PC-3 (cell line): ENCODE measurements around the gene CUEDC1. TPM values are rescaled to one million over a fixed set of nuclear protein-coding genes. Genes with fewer than 3 reads are reported as not detected.

Experiments
- ATAC-seq: fragments of 200-7000 bp; cut with Tn5 transposase; 2 replicates; pipeline ENCODE4 v1.9.1; 2020; ENCODE audit warnings: mild to moderate bottlenecking, moderate library complexity
- BruUV-seq: library from RNA; stranded (reverse); fragments of 400-500 nt; replicated peaks from 2 replicates; lab custom pipeline; 2021; lab: Mats Ljungman, UMichigan
- CTCF ChIA-PET: fragments of 300-600 bp; sonication (Branson Sonifier 250); formaldehyde crosslinking; loops from one replicate; lab custom pipeline; 2022; ENCODE audit warnings: antibody characterized with exemption; lab: Charles Lee
- POLR2A ChIA-PET: fragments of 300-600 bp; sonication (Branson Sonifier 250); formaldehyde crosslinking; loops from one replicate; lab custom pipeline; 2022; ENCODE audit warnings: antibody characterized with exemption; ENCODE audit not compliant: unreplicated experiment; lab: Charles Lee
- DNase-seq: peaks from one replicate; pipeline ENCODE4 v3.0.0-alpha.2; 2015
- H2AFZ ChIP-seq: fragments of 300-600 bp; sonication (generic); 2 replicates; pipeline ENCODE4 v1.6.0; 2016; ENCODE audit warnings: antibody characterized with exemption, low read length
- H3F3A ChIP-seq: fragments of 300-600 bp; sonication (generic); one replicate; pipeline ENCODE4 v1.6.0; 2017; ENCODE audit warnings: antibody characterized with exemption, low read length, control low read depth, mild to moderate bottlenecking; ENCODE audit not compliant: unreplicated experiment
- H3K27ac ChIP-seq: fragments of 300-600 bp; sonication (generic); 2 replicates; pipeline ENCODE4 v1.5.1; 2016; ENCODE audit warnings: mild to moderate bottlenecking, low read length
- H3K27me3 ChIP-seq: fragments of 300-600 bp; sonication (generic); 2 replicates; pipeline ENCODE4 v1.6.1; 2016; ENCODE audit warnings: low read length, mixed read lengths
- H3K36me3 ChIP-seq: fragments of 300-600 bp; sonication (generic); 2 replicates; pipeline ENCODE4 v1.6.1; 2016; ENCODE audit warnings: low read depth, mixed run types, low read length, mixed read lengths
- H3K4me1 ChIP-seq: fragments of 300-600 bp; sonication (generic); 2 replicates; pipeline ENCODE4 v1.5.1; 2016; ENCODE audit warnings: low read length; ENCODE audit not compliant: insufficient read depth
- H3K4me2 ChIP-seq: fragments of 300-600 bp; sonication (generic); 2 replicates; pipeline ENCODE4 v1.6.0; 2016; ENCODE audit warnings: low read length
- H3K4me3 ChIP-seq: fragments of 300-600 bp; sonication (generic); 2 replicates; pipeline ENCODE4 v1.5.1; 2016; ENCODE audit warnings: mild to moderate bottlenecking, low read length, mixed read lengths
- H3K79me2 ChIP-seq: fragments of 300-600 bp; sonication (generic); 2 replicates; pipeline ENCODE4 v1.6.1; 2017; ENCODE audit warnings: low read length, mixed read lengths
- H3K9ac ChIP-seq: fragments of 300-600 bp; sonication (generic); 2 replicates; pipeline ENCODE4 v1.6.0; 2016; ENCODE audit warnings: mild to moderate bottlenecking, low read length
- H3K9me2 ChIP-seq: fragments of 300-600 bp; sonication (generic); replicated peaks from 2 replicates; pipeline ENCODE4 v1.6.1; 2016; ENCODE audit warnings: mixed run types, low read length, mixed read lengths
- H3K9me3 ChIP-seq: fragments of 300-600 bp; sonication (generic); 2 replicates; pipeline ENCODE4 v1.6.1; 2016; ENCODE audit warnings: low read length, mixed read lengths
- H4K20me1 ChIP-seq: fragments of 300-600 bp; sonication (generic); 2 replicates; pipeline ENCODE4 v1.6.1; 2016; ENCODE audit warnings: low read length, mixed read lengths
- EZH2 ChIP-seq: fragments of 300-600 bp; sonication (generic); IDR thresholded peaks from one replicate; pipeline ENCODE4 v1.6.1; 2017; ENCODE audit warnings: antibody characterized with exemption, mild to moderate bottlenecking, low read length; ENCODE audit not compliant: unreplicated experiment
- EZH2phosphoT487 ChIP-seq: fragments of 300-600 bp; sonication (generic); IDR thresholded peaks from 2 replicates; pipeline ENCODE4 v1.6.1; 2018; ENCODE audit warnings: mild to moderate bottlenecking, antibody characterized with exemption, low read length, borderline replicate concordance
- intact Hi-C: fragments of 100-400 bp; cut with micrococcal nuclease; formaldehyde crosslinking; loops from 2 replicates; pipeline ENCODE4 v1.9.0; 2023
- total RNA-seq: library from RNA; depleted of rRNA; stranded (reverse); fragments of >200 nt; gene quantifications from 2 replicates; pipeline ENCODE4 v1.2.3, GENCODE V29; 2014
- TF ChIP-seq, protein P1 (sequence below): fragments of 300-600 bp; sonication (generic); conservative IDR thresholded peaks from 2 replicates; pipeline ENCODE4 v1.5.1; 2017; ENCODE audit warnings: antibody characterized with exemption, low read depth, mild to moderate bottlenecking, low read length

CUEDC1 gene
- total RNA-seq, 1 experiment from 2014 or later, result 31.6 TPM

DNA sequence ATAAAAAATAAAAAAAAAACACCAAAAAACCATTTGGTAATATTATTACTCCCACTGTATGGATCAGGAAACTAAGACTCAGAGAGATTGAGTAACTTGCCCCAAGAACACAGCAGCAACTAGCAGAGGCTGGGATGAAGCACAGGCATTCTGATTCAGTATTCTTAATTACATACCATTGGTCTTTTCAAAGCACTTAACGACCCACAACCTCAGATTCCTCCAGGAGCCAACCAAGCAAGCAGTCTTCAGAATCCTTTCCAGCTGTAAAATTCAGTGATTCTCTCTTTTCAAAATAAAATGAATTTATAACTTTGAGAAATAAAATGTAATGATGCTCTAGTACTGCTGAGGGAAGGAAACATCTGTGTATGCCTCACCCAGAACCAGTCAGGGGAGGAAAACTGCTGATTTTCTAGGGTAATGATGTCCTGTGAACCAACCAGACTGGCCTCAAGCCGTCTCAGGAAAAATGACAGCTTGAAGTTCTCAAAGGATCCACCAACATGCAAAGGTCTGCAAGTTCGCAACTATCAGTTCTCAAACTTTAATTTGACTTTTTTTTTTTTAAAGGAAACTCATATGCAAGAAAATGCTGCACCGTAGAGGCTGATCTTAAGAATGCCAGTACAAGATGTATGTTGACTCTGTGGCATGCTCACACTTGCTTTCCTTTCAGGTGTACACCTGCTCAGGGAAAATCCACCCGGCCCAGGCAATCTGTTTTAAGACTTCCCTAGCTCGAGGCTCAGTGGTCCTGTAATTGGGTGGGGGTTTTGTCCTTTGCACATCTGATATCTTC is 9.0 kb downstream of the CUEDC1 start:
- H3K79me2 ChIP-seq, result peaks cover 83% of the 10 kb centered on the region
- no peak for TF ChIP-seq EZH2
- TF ChIP-seq, protein P1, sequence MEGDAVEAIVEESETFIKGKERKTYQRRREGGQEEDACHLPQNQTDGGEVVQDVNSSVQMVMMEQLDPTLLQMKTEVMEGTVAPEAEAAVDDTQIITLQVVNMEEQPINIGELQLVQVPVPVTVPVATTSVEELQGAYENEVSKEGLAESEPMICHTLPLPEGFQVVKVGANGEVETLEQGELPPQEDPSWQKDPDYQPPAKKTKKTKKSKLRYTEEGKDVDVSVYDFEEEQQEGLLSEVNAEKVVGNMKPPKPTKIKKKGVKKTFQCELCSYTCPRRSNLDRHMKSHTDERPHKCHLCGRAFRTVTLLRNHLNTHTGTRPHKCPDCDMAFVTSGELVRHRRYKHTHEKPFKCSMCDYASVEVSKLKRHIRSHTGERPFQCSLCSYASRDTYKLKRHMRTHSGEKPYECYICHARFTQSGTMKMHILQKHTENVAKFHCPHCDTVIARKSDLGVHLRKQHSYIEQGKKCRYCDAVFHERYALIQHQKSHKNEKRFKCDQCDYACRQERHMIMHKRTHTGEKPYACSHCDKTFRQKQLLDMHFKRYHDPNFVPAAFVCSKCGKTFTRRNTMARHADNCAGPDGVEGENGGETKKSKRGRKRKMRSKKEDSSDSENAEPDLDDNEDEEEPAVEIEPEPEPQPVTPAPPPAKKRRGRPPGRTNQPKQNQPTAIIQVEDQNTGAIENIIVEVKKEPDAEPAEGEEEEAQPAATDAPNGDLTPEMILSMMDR, result no peak
- no peak for TF ChIP-seq EZH2phosphoT487
- no peaks in the 10 kb centered on the region for H3K36me3 ChIP-seq
- CTCF ChIA-PET, result interaction anchor here (0.6 to 3.1 kb wide), 7 partner anchors 11 to 86 kb away, joined by 3 to 10 read pairs (median 3); no protein-coding TSS in a partner anchor
- H3K4me1 ChIP-seq, result peaks cover 74% of the 10 kb centered on the region
- TSS peak; percentile 9 for BruUV-seq
- POLR2A ChIA-PET, result interaction anchor here (0.6 to 0.8 kb wide), 3 partner anchors 9 to 46 kb away, joined by 4 to 11 read pairs (median 6); partner anchors contain the start of gene CUEDC1
- peak overlapping the region; percentile 11 for H2AFZ ChIP-seq
- no peaks in the 10 kb centered on the region for H4K20me1 ChIP-seq
- no peaks in the 10 kb centered on the region for H3K9me3 ChIP-seq
- H3K27me3 ChIP-seq, result no peaks in the 10 kb centered on the region
- H3K9ac ChIP-seq, result peak overlapping the region; percentile 72
- intact Hi-C loops, result no loop called here
- peak overlapping the region; percentile 98 for H3K27ac ChIP-seq
- ATAC-seq, result no peak
- no peak for DNase-seq
- peak overlapping the region; percentile 55 for H3K4me3 ChIP-seq
- H3F3A ChIP-seq, result peaks cover 18% of the 10 kb centered on the region
- no peaks in the 10 kb centered on the region for H3K9me2 ChIP-seq
- H3K4me2 ChIP-seq, result peak overlapping the region; percentile 84

DNA sequence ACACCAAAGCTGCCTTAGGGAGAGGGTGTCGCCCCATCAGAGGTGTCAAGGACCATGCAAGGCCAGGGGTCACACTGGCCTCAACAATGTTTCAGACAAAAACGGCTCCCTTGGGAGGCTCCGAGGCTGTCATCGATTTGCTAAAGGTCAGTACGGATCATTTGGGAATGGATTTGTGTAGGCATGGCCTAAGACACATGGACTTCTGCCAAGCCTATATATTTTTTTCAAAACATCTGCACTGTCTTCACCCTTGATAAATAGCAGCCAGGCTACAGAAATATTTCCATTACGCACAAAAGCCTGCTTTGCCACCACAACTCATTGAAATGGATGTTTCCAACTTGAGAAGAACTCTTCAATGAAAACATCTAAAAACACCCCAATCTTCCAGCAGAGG is 10.3 kb downstream of the CUEDC1 start:
- Histone ChIP-seq H3K4me1 (peaks cover 76% of the 10 kb centered on the region), H3K4me2 (no peak overlapping the region), H3F3A (peaks cover 18% of the 10 kb centered on the region), H3K9me2 (no peaks in the 10 kb centered on the region), H2AFZ (no peak overlapping the region), H3K4me3 (no peak overlapping the region), H3K36me3 (no peaks in the 10 kb centered on the region), H3K27me3 (no peaks in the 10 kb centered on the region), H3K27ac (no peak overlapping the region), H3K9ac (no peak overlapping the region), H4K20me1 (no peaks in the 10 kb centered on the region), H3K79me2 (peaks cover 83% of the 10 kb centered on the region), H3K9me3 (no peaks in the 10 kb centered on the region)
- no peak for DNase-seq
- TF ChIP-seq, protein P1, result no peak
- TF ChIP-seq EZH2, result no peak
- no peak for TF ChIP-seq EZH2phosphoT487
- BruUV-seq, result no TSS peak
- no peak for ATAC-seq
- POLR2A ChIA-PET, result no interaction called here
- intact Hi-C loops, result no loop called here
- CTCF ChIA-PET, result no interaction called here
